ENCODE measurements around the gene SRGAP3.

The SRGAP3 gene

DNA sequence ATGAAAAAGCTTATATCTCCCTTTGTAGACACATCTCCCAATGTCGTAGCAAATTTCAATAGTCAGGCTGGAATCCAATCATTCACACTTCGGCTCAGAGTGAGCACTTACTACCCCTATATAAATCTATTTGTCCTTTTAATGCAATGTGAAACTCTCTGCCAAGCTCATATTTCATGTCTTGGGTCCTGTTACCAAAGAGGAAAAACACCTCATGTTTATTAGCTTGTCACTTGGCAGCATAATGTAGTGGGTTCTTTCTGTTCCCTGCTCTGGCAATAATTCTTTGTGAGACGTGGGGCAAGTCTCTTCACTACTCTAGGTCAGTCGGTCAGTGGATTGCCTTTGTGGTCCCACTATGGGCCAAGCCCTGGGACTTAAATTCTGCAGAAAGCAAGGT, 107.1 kb downstream of the SRGAP3 start:
- no peak for DNase-seq (ENCODE audit: low read depth)

DNA sequence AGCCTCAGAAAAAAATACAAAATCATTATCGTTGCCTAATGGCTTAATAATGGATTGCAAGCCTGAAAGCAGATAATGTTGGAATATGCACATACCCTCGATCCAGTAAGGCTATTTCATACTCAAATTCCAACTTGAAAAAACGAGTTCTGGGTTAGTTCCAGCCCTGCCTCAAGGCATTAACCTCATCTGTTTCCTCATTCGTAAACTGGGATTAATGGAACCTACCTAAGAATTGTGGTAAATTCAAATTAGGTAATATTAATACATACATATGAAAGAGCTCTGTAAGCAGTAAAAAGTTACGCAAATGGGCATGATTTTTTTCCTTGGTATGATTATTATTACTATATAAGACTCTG, 107.5 kb downstream of the SRGAP3 start:
- DNase-seq (ENCODE audit: low read depth): no peak

DNA sequence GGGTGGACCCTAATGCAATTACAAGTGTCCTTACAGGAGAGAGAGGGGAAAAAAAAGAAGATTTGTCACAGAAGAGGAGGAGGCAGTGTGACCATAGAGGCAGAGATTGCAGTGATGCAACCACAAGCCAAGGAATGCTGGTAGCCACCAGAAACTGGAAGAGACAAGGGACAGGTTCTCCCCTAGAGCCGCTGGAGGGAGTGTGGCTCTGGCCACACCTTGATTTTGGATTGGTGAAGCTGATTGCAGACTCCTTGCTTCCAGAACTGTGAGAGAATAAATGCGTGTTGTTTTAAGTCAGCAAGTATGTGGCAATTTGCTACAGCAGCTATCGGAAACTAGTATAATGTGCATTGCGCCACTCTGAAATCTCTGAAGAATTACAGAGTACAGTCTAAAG, 110.1 kb downstream of the SRGAP3 start:
- DNase-seq (ENCODE audit: low read depth): no peak

DNA sequence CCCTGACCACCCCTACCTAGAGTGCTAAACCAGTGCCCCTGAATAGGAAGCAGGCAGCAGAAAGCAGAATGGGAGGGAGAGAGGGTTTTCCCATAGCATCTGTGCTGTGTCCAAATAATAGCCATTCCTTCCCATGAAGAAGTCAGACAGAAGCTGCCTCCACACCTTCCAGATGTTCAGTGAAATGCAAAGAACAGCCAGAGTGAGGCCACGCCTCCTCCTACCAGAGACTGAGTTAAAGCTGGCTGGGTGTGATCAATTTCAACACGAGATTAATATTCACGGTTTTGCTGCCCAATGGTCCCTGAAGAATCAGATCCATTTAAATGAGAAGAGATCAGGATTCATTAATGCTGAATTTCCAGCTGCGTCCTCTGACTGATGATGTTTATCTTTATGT, 111.8 kb downstream of the SRGAP3 start:
- no peak for DNase-seq (ENCODE audit: low read depth)

- DNase-seq (ENCODE audit: low read depth): no peak
Observed at GRCh38 chr3:9136746-9137465, 112.5 kb downstream of the SRGAP3 start.

DNA sequence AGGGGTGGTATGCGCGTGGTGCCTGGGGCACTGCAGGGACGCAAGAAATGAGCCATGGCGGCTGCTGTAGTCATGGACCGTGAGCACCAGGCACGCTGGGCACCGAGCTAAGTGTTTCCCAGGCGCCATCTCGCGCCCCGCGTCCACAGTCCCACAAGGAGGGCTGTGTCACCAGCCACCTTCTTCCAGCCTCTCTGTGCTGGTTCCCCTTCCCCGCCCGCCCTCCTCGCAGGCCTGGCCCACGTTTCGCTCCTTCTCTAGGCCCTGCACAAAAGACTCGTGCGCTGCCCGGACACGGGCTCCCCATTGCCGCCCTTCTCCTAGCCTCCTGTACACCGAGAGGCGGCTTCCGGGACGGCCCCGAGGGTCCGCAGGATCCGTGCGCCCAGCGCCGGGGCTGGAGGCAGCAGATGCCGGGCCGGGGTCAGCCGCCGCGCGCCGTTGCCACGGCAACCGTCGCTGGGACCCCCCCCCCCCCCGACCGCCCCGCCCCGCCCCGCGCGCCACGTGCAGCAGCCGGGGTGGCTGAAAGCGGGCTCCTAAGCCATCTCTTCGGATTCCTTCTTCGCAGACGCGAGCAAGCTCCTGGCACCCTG, 113.4 kb downstream of the SRGAP3 start:
- DNase-seq (ENCODE audit: low read depth): no peak

GRCh38 chr3:9135526-9135925, 113.9 kb downstream of the SRGAP3 start:
- no peak for DNase-seq (ENCODE audit: low read depth)

DNA sequence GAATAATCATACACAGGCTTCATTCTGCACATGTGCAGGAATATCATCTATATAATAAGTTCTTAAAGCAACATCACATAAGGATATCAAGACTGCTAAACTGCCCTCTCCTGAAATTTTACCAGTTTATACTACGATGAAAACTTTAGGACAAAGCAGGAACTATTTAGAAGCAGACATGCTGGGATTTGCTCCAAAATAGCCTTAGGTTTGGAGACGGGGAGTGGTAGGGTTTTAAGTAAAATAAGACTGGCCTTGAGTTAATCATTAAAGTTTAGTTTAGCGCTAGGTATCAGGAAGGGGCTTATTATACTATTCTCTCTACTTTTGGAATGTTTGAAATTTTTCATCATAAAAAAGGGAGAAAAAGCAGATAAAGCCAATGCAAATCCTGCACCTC, 115.8 kb downstream of the SRGAP3 start:
- no peak for DNase-seq (ENCODE audit: low read depth)

DNA sequence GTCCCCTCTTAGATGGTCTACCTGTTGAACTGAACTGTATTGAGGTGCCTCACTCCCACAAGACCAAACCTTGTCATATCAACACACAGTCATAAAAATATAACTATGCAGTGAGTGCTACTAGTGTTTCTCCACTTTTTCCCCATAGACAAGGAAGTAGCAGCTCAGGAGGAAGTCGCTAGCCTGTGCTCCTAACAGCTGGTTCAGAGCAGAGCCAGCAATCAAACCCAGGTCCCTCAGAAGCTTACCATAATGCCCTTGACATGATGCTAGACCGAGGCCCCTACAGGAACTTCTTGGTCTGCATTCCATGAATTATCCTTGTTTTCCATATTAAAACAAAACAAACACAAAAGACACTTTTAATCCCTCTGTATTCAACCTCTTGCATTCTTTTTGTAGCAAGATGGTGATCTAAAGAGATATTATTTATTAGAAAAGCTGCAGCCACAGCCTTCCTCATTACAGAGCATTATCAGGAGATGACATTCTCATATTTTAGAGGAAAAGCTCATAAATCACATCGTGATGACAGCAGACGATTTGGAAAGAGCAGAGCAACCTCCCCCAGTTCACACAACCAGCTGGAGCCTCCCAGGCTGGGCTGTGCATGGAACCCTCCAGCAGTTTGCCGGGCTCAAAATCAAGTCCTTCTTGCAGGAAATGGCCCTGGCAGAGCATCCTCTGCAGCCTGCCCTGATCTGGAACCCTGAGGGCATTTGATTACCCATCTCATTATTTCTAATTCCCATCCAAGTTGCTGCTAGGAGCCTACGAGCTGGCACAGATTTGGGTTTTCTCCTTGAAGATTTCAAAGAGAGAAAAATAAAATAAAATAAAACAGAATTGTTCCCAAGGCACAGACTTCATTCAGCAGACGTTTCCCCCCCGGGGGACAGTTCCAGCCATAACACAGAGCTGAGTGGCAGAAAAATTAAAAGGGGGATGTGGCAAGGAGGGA, 118.8 kb downstream of the SRGAP3 start:
- no peak for DNase-seq (ENCODE audit: low read depth)

GRCh38 chr3:9129365-9129764, 120.1 kb downstream of the SRGAP3 start:
- no peak for DNase-seq (ENCODE audit: low read depth)

- DNase-seq (ENCODE audit: low read depth): no peak
Observed at GRCh38 chr3:9125278-9125951, 124.0 kb downstream of the SRGAP3 start.

DNA sequence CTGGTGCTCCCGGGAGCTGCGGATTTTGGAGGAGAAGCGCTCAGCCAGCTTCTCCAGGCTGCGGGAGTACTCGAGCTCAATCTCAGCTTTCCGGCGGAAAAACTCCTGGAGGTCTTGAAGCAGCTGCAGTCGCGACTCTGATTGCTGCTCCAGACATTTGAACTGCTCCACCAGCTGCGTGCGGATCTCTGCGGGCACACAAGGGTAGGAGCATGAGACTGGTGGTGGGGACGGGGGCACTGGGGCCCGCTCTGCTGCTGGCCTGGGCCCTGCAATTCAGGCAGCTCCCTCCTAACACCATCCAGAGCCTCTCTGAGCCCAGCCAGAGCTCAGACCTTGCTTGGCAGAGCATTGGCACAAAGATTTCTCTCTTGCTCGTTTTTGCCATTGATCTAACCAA, 124.7 kb downstream of the SRGAP3 start:
- no peak for DNase-seq (ENCODE audit: low read depth)

DNA sequence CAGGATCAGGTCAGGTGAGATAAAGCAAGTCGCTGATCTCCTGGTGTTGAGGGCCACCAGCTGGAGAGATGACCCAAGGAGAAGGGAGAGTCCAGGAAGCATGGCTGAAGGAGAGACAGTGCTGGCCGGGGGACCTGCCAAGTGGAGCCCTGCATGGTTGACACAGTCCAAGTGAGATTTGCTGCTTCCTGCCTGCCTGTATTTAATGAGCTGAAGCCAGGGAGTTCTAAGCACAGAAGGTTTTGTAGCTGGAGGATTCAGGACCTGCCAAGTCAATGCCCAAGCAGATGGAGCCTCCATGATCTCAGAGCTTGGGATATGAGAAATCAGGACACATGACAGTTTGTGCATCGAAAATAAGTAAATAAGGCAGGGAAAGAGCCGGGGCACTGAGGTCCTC, 125.6 kb downstream of the SRGAP3 start:
- DNase-seq (ENCODE audit: low read depth): no peak

- DNase-seq (ENCODE audit: low read depth): no peak
Observed at GRCh38 chr3:9122732-9123364, 126.6 kb downstream of the SRGAP3 start.

GRCh38 chr3:9121366-9122001, 128.0 kb downstream of the SRGAP3 start:
- DNase-seq (ENCODE audit: low read depth): no peak

DNA sequence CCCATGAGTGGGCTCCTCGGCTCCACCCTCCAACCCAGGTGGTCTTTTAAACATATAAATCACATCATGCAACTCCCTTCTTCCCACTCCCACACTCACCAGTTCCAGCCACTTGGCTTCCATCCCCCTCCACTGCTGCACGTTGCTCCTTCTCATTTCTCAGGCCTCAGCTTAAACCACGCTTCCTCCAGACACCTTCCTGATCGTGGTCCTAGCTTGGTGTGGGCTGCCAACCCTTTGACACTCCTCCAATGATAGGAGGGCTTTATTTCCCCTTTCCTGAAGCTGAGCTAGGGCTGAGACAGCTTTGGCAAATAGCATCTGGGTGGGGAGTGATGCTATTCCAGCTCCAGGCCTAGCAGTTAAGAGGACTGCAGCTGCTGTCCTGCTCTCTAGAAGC, 130.1 kb downstream of the SRGAP3 start:
- DNase-seq (ENCODE audit: low read depth): no peak

- no peak for DNase-seq (ENCODE audit: low read depth)
Observed at GRCh38 chr3:9118222-9118621, 131.2 kb downstream of the SRGAP3 start.

DNA sequence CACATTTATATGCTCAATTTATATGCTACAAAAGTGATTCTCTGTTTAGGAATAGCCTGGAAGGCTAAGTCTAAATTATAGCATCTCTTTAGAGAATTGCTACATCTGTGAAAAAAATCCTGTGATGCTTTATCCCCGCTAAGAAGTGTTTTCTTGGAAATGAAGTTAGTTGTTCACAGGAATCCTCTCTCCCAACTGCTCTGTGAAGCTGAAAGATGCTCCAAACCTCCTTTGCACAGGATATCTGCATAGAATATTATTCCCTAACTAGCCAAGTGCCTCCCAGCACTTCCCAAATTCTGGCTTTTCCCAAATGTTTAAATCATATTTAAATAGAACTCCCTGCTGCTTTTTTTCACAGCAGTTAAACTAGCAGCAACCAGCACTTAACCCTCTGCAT, 132.2 kb downstream of the SRGAP3 start:
- DNase-seq (ENCODE audit: low read depth): no peak

DNA sequence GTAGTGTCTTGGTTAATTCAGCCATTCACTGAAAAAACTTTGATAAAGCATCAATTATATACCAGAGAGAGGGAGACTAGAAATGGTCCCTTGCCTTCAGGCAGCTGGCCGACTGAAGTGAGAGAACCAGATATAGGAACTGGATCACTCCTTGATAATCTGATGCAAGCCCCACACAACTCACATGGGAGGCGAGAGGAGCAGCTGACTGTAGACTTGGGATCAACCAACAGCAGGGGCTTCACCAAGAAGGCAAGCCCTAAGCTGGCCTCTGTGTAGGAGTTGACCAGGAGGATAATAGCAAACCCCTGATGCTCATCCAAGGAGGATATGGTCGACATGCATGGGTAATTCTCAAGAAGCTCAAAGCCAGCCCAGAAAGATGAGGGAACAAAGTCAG, 133.1 kb downstream of the SRGAP3 start:
- no peak for DNase-seq (ENCODE audit: low read depth)

GRCh38 chr3:9115336-9115735, 134.1 kb downstream of the SRGAP3 start:
- DNase-seq (ENCODE audit: low read depth): no peak

- DNase-seq (ENCODE audit: low read depth): no peak
Observed at GRCh38 chr3:9113040-9113439, 136.4 kb downstream of the SRGAP3 start.

DNA sequence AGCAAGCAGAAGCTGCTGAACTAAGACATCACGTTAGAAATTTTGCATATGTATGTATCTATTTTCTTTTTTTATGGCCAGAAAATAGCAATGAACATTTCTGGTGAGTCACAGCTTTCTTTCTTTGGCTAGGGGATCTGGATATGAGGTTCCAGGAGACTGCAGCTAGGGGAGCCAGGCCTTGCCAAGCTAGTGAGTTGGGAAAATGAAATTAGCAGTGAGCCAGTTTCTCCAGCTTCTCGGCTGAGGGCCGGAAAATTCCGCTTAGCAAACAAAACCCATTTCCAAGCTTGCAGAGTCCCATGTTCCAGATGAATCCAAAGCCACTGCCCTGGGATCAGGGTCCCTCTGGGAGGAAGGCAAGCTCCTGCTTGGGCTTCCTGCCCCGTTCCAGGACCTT, 137.6 kb downstream of the SRGAP3 start:
- no peak for DNase-seq (ENCODE audit: low read depth)

Data from stimulated activated CD8-positive, alpha-beta memory T cell treated with anti-CD3 and anti-CD28 coated beads, Interleukin-12 subunit alpha, Interleukin-12 subunit beta, amount 100 ng/mL, for 1 hour (primary cell).